Upper lobe of left lung (tissue), 6 donors: ENCODE data around the gene LHCGR. TPM values are rescaled to one million over a fixed set of nuclear protein-coding genes. Genes with fewer than 3 reads are reported as not detected.

Experiments
- ATAC-seq, 2 donors: fragments of 200-7000 bp; cut with Tn5 transposase; one replicate each; pipeline ENCODE4 v1.9.1; 2022; ENCODE audit warnings: mild to moderate bottlenecking in 2 of 2, moderate library complexity in 2 of 2; ENCODE audit not compliant: low FRiP score in 2 of 2
- DNase-seq, 2 donors: peaks; one replicate each; pipeline ENCODE4 v3.0.0-alpha.2; 2019 to 2020
- H3K27ac ChIP-seq, 4 donors: fragments of 200-600 bp; sonication (generic); one replicate each; pipeline ENCODE4 v1.5.1; 2016 to 2019
- H3K27me3 ChIP-seq, 4 donors: fragments of 200-600 bp; sonication (generic); one replicate each; pipeline ENCODE4 v1.5.1; 2017 to 2019
- H3K36me3 ChIP-seq, 4 donors: fragments of 200-600 bp; sonication (generic); one replicate each; pipeline ENCODE4 v1.5.1; 2016 to 2019
- H3K4me1 ChIP-seq, 4 donors: fragments of 200-600 bp; sonication (generic); one replicate each; pipeline ENCODE4 v1.5.1; 2018 to 2019
- H3K4me3 ChIP-seq, 4 donors: fragments of 200-600 bp; sonication (generic); one replicate each; pipeline ENCODE4 v1.5.1; 2017 to 2019; ENCODE audit warnings: mild to moderate bottlenecking in 2 of 4, moderate library complexity in 1 of 4
- H3K9me3 ChIP-seq, 4 donors: fragments of 200-600 bp; sonication (generic); one replicate each; pipeline ENCODE4 v1.5.1; 2018 to 2019
- EP300 ChIP-seq, 4 donors: sonication (generic); formaldehyde crosslinking; IDR thresholded peaks; one replicate each; pipeline ENCODE4 v1.5.1; 2017; ENCODE audit warnings: antibody characterized with exemption in 4 of 4, control low read depth in 2 of 4
- POLR2A ChIP-seq, 4 donors: fragments of 450-650 bp; IDR thresholded peaks; one replicate each; pipeline ENCODE4 v1.5.1; 2016 to 2017; ENCODE audit warnings: antibody characterized with exemption in 4 of 4, mild to moderate bottlenecking in 2 of 4
- POLR2AphosphoS5 ChIP-seq, 2 donors: sonication (generic); formaldehyde crosslinking; IDR thresholded peaks; one replicate each; pipeline ENCODE4 v1.5.1; 2017; ENCODE audit warnings: antibody characterized with exemption in 2 of 2
- WGBS, 2 donors: methylation state at CpG; one replicate each; pipeline ENCODE4 v1.1.5; 2017 to 2018; 5-methylcytosine and 5-hydroxymethylcytosine counted together
- total RNA-seq, 6 donors: library from RNA; depleted of rRNA in 4 of 6; stranded (reverse); fragments of >200 nt in 4 of 6; gene quantifications; one replicate each; pipeline versions ENCODE4 v1.1.0 to v1.2.1, GENCODE V29; 2016 to 2021
- TF ChIP-seq, protein P1 (sequence below), 6 experiments: fragments of 450-650 bp in 4 of 6; fragments of 200-600 bp in 2 of 6; sonication (generic) in 2 of 6; IDR thresholded peaks; one replicate each; pipeline ENCODE4 v1.5.1; 2016 to 2019; ENCODE audit warnings: antibody characterized with exemption in 6 of 6
- donor health status: DM: no; HTN: no; CAD: no; lungs with moderate emphysema.
- donor health status: DM: no; HTN: yes; CAD: no; lungs with severe emphysema.

The LHCGR gene
- total RNA-seq, 6 donors from 2014 or later, result 0.72 TPM; not detected in 5

DNA sequence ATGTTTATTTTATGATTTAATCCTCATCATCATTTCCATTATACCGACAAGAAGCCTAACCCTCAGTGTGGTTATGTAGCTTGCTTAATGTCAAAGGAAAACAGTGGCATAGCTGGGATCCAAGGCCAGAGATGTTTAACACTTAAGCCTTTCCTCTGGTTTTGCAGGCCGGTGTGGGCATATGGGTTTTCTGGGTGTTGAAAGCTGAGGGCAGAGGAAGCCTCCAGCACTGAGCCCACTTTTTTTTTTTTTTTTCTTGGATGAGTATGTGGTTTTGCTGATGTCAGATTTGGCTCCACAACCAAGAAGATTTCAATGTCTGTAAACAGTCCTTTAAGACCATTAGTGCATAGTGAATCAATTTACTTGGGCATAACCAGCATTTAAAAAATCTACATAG is 41.3 kb downstream of the LHCGR start:
- H3K4me3 ChIP-seq, result no peak overlapping the region
- H3K36me3 ChIP-seq, result no peaks in the 10 kb centered on the region
- DNase-seq (no peak), ATAC-seq (peak in 1 of 2 donors; percentile 27)
- H3K27me3 ChIP-seq, result no peaks in the 10 kb centered on the region
- H3K4me1 ChIP-seq, result peaks cover 0 to 18% (median 7%) of the 10 kb centered on the region in 4 donors
- 30 to 32% methylated on average over 2 of the region's 2 CpGs for WGBS, 2 donors
- TF ChIP-seq POLR2A (IDR thresholded peaks at IDR 0.05) (no peak), EP300 (IDR thresholded peaks at IDR 0.05) (no peak), POLR2AphosphoS5 (IDR thresholded peaks at IDR 0.05) (no peak)
- TF ChIP-seq, protein P1, sequence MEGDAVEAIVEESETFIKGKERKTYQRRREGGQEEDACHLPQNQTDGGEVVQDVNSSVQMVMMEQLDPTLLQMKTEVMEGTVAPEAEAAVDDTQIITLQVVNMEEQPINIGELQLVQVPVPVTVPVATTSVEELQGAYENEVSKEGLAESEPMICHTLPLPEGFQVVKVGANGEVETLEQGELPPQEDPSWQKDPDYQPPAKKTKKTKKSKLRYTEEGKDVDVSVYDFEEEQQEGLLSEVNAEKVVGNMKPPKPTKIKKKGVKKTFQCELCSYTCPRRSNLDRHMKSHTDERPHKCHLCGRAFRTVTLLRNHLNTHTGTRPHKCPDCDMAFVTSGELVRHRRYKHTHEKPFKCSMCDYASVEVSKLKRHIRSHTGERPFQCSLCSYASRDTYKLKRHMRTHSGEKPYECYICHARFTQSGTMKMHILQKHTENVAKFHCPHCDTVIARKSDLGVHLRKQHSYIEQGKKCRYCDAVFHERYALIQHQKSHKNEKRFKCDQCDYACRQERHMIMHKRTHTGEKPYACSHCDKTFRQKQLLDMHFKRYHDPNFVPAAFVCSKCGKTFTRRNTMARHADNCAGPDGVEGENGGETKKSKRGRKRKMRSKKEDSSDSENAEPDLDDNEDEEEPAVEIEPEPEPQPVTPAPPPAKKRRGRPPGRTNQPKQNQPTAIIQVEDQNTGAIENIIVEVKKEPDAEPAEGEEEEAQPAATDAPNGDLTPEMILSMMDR (IDR thresholded peaks at IDR 0.05), result no peak
- no peak overlapping the region for H3K27ac ChIP-seq
- H3K9me3 ChIP-seq, result no peaks in the 10 kb centered on the region

DNA sequence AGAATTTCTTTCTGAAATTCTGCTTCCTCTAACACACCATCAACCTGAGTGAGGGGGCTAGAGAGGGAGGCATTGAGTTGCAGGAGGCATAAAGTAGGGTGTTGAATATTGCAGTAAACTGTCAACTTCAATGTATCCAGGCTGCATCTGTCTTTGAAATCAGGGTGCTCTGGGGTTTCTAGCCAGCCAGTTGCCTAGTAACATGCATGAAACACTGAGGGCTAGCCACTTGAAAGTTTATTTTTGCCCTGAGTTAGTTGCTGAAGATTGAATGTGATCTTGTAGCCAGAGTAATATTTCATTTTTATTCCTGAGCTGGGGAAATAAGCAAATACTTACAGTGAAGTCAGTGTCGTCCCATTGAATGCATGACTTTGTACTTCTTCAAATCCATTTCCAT is 41.9 kb downstream of the LHCGR start:
- peaks cover 0 to 16% (median 7%) of the 10 kb centered on the region in 4 donors for H3K4me1 ChIP-seq
- no peaks in the 10 kb centered on the region for H3K36me3 ChIP-seq
- no peak for ATAC-seq
- DNase-seq, result no peak
- WGBS, 2 donors, result 43 to 55% methylated on average over 1 of the region's 1 CpG
- TF ChIP-seq, protein P1 (IDR thresholded peaks at IDR 0.05), result no peak
- TF ChIP-seq POLR2A (IDR thresholded peaks at IDR 0.05) (no peak), EP300 (IDR thresholded peaks at IDR 0.05) (no peak)
- no peak overlapping the region for H3K4me3 ChIP-seq
- H3K27ac ChIP-seq, result no peak overlapping the region
- no peaks in the 10 kb centered on the region for H3K27me3 ChIP-seq
- H3K9me3 ChIP-seq, result no peaks in the 10 kb centered on the region

DNA sequence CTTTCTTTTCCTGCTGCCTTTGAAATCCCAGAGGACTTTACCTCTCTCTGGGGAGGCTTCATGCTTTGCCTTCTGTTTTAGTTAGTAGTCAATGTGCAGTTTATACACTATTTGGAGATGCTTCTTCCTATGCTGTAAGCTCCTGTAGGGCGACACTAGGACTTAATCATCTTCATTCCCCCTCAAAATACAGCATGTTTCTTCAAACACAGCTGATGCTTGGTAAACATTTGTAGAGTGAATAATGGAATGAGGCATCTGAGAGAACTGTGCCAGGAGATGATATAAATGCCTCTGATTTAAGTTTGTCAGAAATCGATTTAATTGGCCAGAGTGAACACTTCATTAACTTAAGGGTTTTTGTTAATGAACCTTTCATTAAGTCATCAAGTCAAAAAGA is 43.4 kb downstream of the LHCGR start:
- no peak for TF ChIP-seq POLR2AphosphoS5 (IDR thresholded peaks at IDR 0.05)
- no peak for TF ChIP-seq POLR2A (IDR thresholded peaks at IDR 0.05)
- no peak for TF ChIP-seq EP300 (IDR thresholded peaks at IDR 0.05)
- TF ChIP-seq, protein P1 (IDR thresholded peaks at IDR 0.05), result no peak
- Histone ChIP-seq H3K36me3 (no peaks in the 10 kb centered on the region), H3K9me3 (no peaks in the 10 kb centered on the region), H3K27me3 (no peaks in the 10 kb centered on the region), H3K4me1 (peaks cover 0 to 14% (median 7%) of the 10 kb centered on the region in 4 donors), H3K27ac (no peak overlapping the region), H3K4me3 (no peak overlapping the region)
- ATAC-seq (no peak), DNase-seq (no peak)
- 71 to 77% methylated on average over 2 of the region's 2 CpGs for WGBS, 2 donors

DNA sequence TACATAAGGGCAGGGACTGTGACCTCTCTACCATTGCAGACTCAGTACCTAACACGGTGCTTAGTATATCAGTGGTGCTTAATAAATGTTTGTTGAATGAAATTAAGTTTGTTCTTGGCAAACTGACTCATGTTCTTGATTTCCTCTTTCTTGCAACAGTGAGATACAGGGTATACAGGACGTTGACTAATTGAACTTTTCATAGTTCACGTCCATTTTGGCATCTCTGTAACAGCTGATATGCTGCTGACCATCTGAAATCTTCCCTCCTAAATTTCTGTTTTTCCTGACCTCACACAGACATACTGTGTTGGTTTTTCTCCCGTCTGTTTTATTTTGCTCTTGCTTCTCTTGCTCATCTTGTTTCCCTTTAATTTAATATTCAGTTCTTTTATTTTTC is 44.2 kb downstream of the LHCGR start:
- Histone ChIP-seq H3K36me3 (no peaks in the 10 kb centered on the region), H3K27ac (no peak overlapping the region), H3K4me3 (no peak overlapping the region), H3K9me3 (no peaks in the 10 kb centered on the region), H3K4me1 (peaks cover 0 to 15% (median 7%) of the 10 kb centered on the region in 4 donors), H3K27me3 (no peaks in the 10 kb centered on the region)
- ATAC-seq (no peak), DNase-seq (no peak)
- no peak for TF ChIP-seq EP300 (IDR thresholded peaks at IDR 0.05)
- no peak for TF ChIP-seq POLR2AphosphoS5 (IDR thresholded peaks at IDR 0.05)
- TF ChIP-seq POLR2A (IDR thresholded peaks at IDR 0.05), result no peak
- TF ChIP-seq, protein P1 (IDR thresholded peaks at IDR 0.05), result no peak
- 42 to 61% methylated on average over 4 of the region's 4 CpGs for WGBS, 2 donors
